NOMO-1 (cell line): ENCODE results near the gene HSPA12B.

Experiments used
- DNase-seq, 2 experiments: peaks; one replicate each; lab custom pipeline; 2025; ENCODE audit not compliant: unreplicated experiment in 2 of 2; lab: John Stamatoyannopoulos, UW

HSPA12B gene

DNA sequence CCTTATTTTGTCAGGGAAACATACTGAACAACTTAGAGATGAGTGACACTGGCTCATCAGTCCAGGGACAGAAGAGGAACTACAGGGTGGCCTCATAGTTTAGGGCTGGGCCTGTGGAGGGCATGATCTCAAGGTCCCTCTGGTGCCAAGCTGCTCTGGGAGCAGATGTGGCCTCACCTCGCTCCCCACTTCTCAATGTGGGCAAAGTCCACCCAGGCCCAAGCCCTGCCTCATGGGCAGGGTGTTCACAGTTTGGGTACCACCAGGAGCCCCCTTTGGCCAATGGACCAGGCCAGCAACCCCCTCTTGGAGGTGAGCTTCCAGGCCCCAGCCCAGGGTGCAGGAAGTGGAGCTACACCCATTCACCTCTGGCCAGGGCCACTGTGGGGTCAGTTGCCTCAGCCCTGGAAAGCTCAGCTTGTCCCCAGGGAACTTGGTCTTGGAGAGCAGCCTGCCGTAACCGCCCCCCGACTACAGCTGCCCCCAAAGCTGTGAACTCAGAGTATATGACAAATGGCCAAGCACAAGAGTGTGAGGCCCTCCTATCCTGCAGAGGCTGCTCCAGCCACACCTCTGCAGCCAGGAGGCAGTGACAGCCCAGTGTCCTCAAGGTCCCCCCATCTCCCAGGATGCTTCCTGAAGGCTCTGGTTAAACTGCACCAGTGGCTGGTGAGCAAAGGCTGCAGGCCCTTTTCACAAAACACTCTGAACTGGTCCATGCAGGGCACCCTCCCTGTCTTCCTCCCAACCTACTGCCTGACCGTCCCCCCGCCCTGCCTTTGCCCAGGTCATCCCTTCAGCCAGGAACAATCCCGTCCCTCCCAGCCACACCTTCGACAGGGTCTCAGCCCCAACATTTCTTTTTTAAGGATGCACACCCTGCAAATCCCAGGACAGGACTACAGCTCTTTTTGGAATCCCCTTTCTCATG is 31.5 kb downstream of the HSPA12B start:
- DNase-seq: peak; percentile 33 to 47

DNA sequence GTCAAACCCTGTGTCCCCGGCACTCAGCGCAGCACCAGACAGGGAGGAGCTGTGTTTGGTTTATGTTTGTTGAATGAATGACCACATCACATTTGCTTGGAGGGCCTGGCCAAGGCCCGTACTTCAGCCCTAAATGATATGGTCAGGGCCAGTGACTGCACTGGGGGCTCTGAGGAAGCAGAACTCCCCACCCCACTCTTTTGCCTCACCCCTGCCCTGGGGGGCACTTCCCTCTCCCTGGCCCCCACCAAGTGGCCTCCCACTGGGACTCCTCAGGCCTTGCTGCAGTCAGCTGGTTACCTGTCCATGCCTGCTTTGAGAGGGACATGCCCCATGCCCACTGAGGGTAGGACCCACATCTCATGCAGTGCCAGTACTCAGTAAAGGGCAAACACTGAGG is 32.2 kb downstream of the HSPA12B start:
- no peak for DNase-seq

DNA sequence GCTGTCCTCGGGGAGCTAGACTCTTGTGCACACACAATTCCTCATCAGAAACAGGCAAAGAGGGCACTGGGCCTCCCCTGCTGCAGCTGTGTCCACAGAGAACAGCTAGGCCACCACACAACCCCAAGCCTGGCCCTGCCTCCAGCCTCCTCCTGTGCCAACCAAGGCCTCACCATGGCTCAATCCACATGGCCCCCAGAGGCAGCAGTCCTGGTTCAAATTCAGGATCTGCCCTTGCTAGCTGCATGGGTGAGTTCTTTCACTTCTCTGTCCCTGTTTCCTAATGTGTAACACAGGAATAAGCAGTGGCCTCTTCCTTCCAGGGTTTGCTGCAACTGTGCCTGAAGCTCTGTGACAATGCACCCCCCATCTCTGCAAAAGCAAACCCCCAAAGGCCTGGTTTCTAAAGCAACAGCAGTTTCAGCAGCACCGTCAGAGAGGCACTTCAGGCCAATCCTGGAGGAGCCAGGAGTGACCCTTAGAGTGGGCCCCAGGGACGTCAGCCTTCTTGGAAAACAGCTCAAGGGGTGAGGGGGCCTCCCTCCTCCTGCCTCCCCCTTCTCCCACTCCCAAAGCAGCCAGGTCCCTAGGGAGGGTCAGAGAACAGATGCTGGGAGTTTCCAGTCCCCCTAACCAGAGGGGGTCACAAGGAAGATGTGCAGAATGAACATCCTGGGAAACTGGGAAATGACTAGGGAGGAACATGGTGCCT is 32.8 kb downstream of the HSPA12B start:
- DNase-seq: peak; percentile 37 to 50

DNA sequence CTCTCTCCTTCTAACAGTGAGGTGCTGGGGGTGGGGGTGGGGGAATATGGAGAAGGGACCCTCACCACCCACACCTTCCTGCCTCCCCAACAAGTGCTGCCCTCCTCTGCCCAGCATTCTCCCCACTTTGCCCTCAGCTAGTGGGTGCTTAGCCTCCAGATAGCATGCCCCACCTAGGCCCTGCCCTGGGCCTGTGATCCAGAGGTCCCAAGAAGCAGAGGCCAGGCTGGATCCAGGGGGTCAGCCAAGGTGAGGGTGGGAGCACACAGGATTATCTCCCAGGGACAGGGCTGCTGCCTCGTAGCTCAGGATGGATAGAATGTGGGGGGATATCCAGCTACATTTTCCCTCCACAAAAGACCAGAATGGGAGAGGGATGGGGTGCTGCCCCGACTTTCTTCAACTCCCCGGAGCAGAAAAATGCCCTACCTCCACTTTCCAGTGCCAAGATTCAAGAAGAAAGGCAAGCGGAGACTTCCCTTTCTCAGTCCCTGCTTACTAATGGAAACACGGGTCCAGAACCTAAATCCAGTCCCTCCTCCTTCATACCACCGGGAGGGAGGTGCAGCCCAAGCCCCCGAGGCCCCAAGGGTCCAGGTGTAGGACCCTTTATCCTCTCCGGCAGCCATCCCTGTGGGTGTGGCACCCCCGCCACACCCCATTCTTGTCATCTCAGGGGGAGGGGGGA is 34.1 kb downstream of the HSPA12B start:
- no peak for DNase-seq

DNA sequence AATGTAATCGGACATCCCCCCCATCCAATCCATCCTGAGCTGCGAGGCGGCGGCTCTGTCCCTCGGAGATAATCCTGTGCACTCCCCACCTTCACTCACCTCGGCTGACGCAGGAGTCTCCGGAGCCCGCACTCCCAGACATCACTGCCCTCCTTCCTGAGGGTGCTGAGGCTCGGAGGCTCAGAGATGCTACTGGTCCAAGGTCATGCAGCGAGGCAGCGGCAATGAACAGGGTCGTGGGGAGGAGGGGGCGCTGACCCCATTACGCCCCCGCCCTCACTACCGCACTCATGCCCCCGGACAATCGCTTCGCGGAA is 34.6 kb downstream of the HSPA12B start:
- no peak for DNase-seq

DNA sequence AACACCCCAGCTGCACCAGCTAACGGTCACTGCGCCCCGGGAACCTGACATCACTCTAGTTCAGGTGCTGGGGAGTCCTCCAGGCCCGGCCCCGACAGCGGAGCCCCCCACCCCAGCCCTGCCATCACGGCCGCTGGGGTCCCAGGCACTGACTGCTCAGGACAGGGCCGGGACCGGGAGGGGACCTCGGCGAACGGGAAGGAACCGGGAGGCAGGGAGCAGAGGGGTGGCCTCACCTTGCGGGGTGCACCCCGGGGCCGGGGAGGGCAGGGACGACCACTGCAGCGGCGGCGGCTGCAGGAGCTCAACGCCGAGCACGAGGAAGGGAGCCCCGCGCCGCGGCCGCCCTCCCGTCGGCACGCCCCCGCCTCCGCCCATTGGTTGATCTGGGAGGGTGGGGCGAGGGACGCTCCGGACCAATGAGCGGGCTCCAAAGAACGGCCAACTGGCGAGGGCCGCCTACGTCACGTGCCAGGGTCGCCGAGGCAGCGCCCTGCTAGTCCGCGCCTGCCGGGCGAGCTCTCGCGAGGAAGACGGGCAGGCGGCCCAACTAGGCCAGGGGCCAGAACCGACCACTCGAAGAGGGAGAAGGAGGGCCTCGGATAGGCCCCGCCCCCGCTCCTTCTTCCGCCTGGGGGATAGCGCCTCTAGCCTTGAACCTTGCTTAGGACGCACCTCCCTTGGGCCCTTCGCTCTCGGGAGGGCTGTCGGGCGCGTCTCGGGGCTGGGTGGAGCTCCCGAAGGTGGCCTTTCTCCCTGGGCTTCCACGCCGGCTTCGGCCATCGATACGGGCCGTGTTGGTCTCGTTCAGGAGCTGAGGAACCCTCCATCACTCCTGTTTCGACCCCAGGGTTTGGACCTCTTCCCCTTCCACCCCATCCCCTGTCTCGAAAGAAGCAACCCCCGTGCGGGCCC is 35.2 kb downstream of the HSPA12B start, which contains the start of gene ADISSP:
Gene ADISSP (minus strand): TSS at position 327 of the 915 bp plus-strand sequence. CDS start 7,653 bp downstream, outside the sequence.
- peak; percentile 96 to 99 for DNase-seq

DNA sequence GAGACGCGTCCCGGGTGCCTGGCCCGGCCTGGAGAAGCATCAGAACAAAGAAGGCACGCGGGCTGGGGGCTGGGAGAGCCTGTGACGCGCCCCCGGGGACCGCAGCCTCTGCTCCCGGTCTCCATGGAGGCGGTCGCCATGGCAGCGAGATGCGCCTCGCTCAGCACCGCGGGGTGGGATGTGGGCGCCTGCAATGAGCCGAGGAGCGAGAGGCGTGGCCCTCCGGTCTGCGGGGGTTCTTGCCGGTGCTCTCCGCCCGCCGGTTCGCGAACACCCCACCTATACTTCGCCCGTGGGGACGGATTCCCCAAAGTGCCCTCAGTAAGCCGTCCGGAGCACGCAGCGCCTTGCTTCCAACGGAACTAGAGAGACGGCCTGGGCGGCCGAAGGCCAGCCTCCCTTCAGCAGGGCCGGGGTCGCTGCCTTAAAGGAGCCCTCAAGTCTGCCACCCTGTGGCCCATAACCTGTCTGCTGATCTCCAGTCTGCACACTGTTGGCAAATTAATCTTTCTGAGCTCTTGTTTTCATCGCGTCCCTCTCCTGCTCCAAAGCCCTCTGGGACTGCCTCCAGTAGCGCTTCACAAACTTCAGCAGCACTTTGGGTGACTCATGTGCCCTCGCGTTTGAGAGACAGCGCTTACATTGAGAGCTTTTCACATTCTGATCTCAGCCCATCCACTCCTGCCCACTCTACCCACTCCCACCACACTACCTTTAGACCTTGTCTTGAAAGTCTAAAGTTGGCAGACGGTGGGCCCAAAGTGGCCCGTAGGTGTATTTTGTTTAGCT is 36.1 kb downstream of the HSPA12B start:
- peak; percentile 66 to 74 for DNase-seq

DNA sequence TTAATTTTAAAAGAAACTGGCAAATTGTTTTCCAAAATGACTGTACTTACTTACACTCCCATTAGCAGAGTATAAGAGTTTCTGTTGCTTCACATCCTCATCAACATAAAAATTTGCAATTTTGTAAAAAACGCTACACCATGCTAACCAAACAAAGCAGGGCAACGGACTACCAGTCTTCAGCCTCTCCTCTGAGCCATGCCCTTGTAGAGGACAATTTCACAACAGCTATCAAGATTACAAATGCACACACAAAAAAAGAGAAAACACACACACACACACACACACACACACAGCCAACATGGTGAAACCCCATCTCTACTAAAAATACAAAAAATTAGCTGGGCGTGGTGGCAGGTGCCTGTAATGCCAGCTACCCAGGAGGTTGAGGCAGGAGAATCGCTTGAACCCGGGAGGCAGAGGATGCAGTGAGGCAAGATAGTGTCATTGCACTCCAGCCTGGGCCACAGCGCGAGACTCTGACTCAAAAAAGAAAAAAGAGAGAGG is 39.1 kb downstream of the HSPA12B start:
- DNase-seq: no peak

DNA sequence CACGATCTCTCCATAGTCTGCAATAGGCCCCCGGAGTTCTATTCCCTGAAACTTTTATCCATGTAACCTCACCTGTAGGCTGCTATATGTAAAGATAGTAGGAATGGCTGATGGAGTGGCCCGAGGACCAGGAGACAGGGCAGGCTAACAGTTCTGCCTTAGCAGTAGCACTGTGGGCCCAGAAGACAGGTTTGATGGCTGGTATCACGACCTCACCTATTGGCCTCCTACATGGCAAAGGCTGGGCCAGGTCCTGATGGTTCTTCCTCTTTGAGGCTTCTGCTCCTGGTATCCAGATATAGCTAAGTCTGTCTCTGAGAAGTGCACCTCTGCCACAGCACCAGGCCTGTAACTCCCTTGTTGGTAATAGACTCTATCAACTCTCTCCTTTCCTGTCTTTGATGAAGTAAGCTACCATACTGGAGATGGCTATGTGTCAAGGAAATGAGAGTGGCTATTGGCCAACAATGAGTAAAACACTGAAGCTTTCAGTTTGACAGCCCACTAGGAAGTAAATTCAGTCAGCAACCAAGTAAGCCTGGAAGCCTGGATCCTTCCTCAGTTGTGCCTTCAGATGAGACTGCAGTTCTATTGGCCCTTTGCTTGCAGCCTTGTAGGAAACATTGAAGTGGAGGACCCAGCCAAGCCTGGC is 43.1 kb downstream of the HSPA12B start:
- peak in 1 of 2 experiments; percentile 29 for DNase-seq

DNA sequence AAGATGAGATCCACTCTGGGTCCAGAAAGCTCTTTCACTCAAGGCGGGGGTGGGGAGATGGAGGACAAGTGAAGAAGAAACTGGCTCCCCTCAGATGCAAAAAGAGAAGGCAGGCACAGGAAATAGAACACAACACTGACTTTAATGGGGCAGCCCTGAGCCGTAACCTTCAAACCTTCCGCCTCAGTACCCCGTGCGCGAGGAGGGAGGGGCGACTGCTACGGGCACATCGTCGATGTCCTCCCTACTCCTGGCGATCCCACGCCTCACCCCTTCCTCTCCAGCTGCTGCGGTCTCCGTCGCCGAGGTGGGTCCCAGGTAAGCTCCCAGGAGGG is 44.9 kb downstream of the HSPA12B start:
- no peak for DNase-seq

DNA sequence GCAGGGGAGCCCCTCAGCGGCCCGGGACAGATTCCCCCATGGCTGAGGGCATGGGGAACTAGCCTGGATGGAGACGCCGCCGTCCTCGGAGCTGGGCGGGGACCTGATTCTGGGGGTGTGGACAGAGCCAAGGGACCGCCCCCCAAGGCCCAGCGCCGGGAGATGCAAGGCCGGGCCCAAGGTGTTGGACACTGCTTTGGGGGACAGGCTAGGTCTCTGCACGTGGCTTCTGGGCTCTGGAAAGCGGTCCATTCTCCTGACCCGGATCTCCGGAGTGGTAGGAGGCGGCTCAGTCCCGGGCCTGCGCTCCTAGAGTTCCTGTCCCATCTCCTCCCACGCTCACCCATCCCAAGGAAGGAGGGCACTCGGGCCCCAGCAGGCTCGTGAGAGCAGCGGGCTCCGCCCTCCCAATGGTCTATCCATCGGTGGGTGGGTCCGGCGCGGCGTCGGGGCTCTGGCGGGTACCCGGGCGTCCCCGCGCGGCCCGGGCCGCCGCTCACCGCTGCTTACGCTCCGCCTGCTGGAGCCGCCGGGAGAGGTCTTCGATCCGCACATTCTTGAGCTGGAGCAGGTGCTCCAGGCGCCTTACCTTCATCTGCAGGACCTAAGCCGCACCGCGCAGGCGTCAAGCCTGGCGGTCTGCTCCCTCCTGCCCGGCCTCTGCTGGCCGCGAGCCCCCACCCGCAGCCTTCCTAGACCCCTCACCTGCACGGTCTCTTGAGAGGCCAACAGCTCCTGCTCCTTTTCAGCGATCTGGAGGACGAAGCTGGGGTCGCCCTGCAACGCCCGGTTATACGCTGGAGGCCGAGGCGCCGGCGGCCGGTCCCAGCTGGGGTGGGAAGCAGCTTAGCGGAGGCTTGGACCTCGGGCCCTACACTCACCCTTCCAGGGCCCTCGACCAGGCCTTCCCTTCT is 45.5 kb downstream of the HSPA12B start:
- DNase-seq: no peak

DNA sequence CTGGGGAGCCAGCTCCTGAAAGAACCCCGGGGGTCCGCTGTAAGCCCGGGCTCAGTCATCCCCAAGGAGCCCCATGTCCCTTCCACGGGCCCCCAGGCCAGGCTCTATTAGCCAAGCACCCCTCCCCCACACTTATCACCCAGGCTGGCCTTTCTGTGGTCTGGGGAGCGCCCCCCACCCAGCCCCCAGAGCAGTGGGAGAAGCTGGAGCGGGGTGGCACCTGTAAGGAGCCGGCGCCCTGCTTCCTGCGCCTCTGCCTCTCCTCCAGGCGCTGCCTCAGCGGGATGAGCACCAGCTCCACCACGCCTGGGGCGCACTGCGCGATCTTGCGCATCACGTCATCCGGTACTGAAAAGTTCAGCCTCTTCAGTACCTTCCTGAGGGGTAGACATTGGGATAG is 46.5 kb downstream of the HSPA12B start:
- DNase-seq: no peak

DNA sequence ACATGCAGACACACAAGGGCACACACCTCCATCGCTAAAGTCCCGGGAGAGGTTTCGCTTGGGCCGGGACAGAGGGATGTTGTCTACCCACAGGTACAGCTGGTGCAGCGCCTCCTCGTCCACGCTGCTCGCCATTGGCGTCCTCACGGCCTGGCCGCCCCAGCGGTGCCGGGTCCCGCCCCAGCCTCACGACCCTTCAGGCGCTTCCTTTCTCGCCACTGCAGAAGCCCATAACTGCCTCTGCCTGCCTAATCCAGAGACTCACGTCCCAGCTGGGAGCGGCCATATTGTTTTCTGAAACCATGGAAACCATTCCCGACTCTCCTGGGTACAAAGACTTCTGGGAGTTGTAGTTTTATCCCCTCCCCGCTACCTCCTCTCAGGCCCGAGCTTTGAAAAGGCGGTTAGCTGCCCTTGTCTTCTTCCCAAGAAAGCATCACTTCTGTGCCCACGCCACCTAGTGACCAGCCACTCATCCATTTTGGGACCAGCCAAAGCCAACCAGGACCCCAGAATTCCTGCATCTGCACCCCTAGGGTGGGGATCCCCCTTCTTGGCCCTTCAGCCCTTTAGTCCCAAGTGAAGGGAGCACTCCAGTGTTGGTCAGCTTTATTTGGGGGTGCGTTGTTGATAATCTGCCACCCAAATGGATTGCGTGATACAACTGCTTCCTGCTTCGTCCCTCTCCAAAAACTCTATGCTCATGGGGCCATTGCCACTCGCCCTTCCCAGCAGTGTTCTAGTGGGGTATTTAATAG is 48.8 kb downstream of the HSPA12B start, which contains the start of gene SPEF1:
Gene SPEF1 (minus strand): TSS at position 296 of the 758 bp plus-strand sequence. CDS start 161 bp downstream, at position 135.
- DNase-seq: peak; percentile 83 to 94

DNA sequence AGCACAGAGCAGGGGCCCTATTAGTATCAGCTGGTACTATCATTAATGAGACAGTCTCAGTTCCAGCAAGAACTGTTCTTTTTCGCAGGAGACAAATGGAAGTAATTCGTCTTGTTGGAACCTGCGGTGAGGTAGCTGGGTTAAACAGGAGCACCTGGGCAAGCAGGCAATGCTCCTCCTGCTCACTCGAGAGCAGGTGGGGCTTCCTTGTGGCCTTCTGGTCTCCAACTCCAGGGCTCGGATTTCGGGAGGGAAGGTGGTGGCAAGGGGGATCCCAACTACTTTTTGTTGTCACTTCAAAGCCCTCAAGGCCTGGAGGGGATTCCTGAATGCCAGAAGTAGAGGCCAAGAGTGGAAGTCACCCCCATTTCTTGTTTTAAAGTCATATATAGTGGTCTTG is 50.1 kb downstream of the HSPA12B start:
- no peak for DNase-seq

DNA sequence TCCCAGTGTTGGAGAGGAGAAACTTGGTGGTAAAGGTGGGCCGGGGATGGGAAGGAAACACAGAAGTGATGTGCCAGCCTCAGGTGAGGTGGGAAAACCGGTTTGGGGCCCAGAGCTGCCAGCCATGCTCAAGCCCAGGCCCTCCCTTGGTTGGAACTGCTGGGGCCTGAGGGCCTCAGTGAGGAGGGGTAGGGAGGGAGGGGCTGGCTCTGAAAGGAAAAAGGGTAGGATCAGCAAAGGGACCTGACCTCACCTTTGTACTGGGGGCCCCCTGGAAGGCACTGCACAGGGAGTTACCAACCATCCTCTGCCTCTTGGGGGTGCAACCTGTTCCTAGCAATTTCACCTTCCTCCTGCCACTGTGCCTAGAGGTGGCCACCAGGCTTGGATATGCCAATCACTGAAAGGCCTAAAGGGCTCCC is 50.6 kb downstream of the HSPA12B start:
- no peak for DNase-seq

DNA sequence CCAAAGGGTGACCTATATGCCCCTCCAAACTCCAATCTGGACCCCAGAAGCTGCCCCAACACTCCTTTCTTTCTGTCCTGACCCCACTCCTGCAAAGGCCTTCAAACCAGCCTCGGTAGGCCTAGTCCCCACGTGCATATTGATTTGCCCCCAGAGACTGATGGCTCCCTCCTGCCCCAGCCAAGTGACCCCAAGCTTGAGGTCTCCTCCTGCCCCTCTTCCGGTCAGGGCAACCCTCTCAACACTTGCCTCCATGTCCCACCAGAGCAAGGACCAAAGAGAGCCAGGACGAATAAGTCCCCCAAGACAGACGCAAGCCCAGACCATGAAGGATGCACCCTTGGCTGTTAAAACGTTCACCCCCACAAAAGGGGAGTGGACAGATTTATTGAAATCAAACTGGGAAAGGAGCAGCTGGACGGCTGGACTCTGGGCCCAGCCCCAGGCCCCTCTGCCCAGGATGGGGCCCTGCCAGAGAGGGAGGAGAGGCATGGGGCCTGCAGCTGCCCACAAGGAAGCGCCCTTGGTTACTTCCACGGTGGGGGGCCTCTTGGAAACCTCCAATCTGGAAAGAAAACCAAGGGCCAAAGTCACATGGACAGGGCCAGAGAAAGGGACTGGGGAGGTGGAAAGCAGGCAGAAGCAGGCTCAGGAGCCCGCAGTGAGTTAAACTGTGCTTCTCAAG is 51.2 kb downstream of the HSPA12B start:
- DNase-seq: no peak
